Progenitor cell of endocrine pancreas (in vitro differentiated cells): ENCODE data around the gene POLR2L. TPM values are rescaled to one million over a fixed set of nuclear protein-coding genes. Genes with fewer than 3 reads are reported as not detected.

Experiments
- DNase-seq: peaks from one replicate; pipeline ENCODE4 v3.0.0; 2021; ENCODE audit warnings: low spot score; ENCODE audit not compliant: unreplicated experiment
- H3K27ac Mint-ChIP-seq: 2 replicates; pipeline ENCODE4 v1.8.0; 2021; ENCODE audit warnings: mild to moderate bottlenecking, moderate library complexity, mixed read lengths
- H3K27me3 Mint-ChIP-seq: 2 replicates; pipeline ENCODE4 v1.8.0; 2021; ENCODE audit warnings: mixed read lengths
- H3K36me3 Mint-ChIP-seq: 2 replicates; pipeline ENCODE4 v1.8.0; 2022; ENCODE audit warnings: mixed read lengths; ENCODE audit not compliant: insufficient read depth
- H3K4me1 Mint-ChIP-seq: 2 replicates; pipeline ENCODE4 v1.8.0; 2021; ENCODE audit warnings: low read depth, mixed read lengths
- H3K4me3 Mint-ChIP-seq: 2 replicates; pipeline ENCODE4 v1.8.0; 2021; ENCODE audit warnings: low read depth, mild to moderate bottlenecking, moderate library complexity, mixed read lengths
- H3K9me3 Mint-ChIP-seq: 2 replicates; pipeline ENCODE4 v1.8.0; 2021; ENCODE audit warnings: low read depth, mixed read lengths
- total RNA-seq: library from RNA; stranded (reverse); gene quantifications from 2 replicates; pipeline ENCODE4 v1.2.1, GENCODE V29; 2021
- TF ChIP-seq, protein P1 (sequence below): fragments of 200-600 bp; sonication (generic); IDR thresholded peaks from one replicate; pipeline ENCODE4 v1.5.0; 2021; ENCODE audit warnings: antibody characterized with exemption, mild to moderate bottlenecking; ENCODE audit not compliant: unreplicated experiment

Gene POLR2L
- total RNA-seq, 1 donor from 2014 or later, result 97.9 TPM

DNA sequence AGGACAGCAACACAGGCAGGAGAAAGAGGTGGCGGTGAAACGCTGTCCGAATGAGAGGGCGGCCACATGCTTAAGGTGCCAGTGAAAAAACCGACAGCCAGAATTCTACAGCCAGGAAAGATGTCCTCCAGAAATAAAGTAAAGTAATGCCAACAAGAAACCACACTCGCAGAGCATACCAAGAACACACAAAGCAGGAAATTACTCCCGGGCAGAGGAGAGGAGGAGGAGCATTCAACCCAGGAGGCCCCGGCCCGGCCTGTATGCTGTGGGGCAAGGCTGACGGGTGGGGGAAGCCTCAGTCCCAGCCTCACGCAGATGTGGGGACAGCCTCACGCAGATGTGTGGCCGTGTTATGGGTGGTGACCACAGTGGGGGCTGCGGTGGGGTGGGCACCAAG lies 40.3 kb upstream of the POLR2L start:
- Mint-ChIP-seq H3K36me3 (peaks cover 14% of the 10 kb centered on the region), H3K9me3 (no peaks in the 10 kb centered on the region), H3K4me1 (no peaks in the 10 kb centered on the region), H3K4me3 (no peak overlapping the region), H3K27ac (no peak overlapping the region), H3K27me3 (no peaks in the 10 kb centered on the region)
- DNase-seq, result no peak
- TF ChIP-seq, protein P1, sequence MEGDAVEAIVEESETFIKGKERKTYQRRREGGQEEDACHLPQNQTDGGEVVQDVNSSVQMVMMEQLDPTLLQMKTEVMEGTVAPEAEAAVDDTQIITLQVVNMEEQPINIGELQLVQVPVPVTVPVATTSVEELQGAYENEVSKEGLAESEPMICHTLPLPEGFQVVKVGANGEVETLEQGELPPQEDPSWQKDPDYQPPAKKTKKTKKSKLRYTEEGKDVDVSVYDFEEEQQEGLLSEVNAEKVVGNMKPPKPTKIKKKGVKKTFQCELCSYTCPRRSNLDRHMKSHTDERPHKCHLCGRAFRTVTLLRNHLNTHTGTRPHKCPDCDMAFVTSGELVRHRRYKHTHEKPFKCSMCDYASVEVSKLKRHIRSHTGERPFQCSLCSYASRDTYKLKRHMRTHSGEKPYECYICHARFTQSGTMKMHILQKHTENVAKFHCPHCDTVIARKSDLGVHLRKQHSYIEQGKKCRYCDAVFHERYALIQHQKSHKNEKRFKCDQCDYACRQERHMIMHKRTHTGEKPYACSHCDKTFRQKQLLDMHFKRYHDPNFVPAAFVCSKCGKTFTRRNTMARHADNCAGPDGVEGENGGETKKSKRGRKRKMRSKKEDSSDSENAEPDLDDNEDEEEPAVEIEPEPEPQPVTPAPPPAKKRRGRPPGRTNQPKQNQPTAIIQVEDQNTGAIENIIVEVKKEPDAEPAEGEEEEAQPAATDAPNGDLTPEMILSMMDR, result no peak

DNA sequence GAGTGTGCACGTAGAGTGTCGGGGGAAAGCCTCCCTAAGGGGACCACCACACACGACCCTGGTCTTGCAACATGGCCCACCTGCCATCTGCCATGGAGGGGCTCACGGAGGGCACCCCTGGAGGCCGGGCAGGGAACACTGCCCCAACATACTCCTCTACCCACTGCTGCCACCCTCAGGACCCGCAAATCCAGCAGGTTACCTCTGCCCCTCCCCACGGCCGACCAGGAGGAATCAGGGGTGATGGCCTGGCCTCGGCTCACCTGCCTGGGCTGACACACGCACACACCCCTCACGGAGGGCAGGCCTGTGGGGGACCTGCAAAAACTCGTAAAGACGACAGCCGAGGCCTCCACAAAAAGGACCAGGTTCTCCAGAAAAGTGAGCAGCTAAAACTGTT lies 38.1 kb upstream of the POLR2L start:
- TF ChIP-seq, protein P1, result no peak
- peaks cover 12% of the 10 kb centered on the region for H3K36me3 Mint-ChIP-seq
- no peaks in the 10 kb centered on the region for H3K4me1 Mint-ChIP-seq
- no peak for DNase-seq
- no peaks in the 10 kb centered on the region for H3K27me3 Mint-ChIP-seq
- H3K27ac Mint-ChIP-seq, result no peak overlapping the region
- no peak overlapping the region for H3K4me3 Mint-ChIP-seq
- H3K9me3 Mint-ChIP-seq, result no peaks in the 10 kb centered on the region

DNA sequence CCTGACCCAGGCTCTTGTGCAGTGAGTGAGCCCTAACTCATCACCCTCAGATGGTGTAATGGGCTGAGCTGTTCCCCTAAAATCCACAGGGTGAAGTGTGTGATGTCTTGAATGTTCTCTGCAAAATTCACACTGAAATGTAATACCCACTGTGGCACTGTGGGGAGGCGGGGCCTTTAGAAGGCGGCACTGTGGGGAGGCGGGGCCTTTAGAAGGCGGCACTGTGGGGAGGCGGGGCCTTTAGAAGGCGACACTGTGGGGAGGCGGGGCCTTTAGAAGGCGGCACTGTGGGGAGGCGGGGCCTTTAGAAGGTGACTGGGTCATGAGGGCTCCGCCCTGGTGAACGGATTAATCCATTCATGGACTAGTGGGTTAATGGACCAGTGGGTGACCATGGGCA lies 35.2 kb upstream of the POLR2L start:
- no peak for DNase-seq
- no peaks in the 10 kb centered on the region for H3K4me1 Mint-ChIP-seq
- H3K9me3 Mint-ChIP-seq, result no peaks in the 10 kb centered on the region
- no peak overlapping the region for H3K4me3 Mint-ChIP-seq
- TF ChIP-seq, protein P1, result no peak
- no peak overlapping the region for H3K27ac Mint-ChIP-seq
- no peaks in the 10 kb centered on the region for H3K27me3 Mint-ChIP-seq
- H3K36me3 Mint-ChIP-seq, result peaks cover 14% of the 10 kb centered on the region

DNA sequence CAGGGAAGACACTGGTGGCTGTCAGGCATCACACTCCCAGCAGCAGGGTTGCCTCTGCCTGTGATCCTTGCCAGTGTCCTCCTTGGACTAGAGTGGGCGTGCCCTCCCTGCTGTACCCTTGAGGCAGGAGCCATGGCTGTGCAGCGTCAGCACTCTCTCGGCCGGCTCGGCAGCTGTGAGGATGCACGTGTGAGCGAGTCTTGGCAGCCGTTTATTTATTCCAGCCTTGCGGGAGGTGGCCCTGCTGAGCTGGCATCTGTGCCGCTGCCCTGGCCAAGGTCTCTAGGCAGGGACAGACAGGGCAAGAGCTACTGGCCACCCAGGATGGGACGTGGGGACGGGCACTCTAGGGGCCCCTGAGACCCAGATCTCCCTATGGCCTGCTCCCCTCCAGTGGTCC lies 34.2 kb upstream of the POLR2L start:
- Mint-ChIP-seq H3K27ac (no peak overlapping the region), H3K4me1 (no peaks in the 10 kb centered on the region), H3K27me3 (no peaks in the 10 kb centered on the region), H3K36me3 (peaks cover 10% of the 10 kb centered on the region), H3K4me3 (no peak overlapping the region), H3K9me3 (no peaks in the 10 kb centered on the region)
- TF ChIP-seq, protein P1, result no peak
- no peak for DNase-seq

DNA sequence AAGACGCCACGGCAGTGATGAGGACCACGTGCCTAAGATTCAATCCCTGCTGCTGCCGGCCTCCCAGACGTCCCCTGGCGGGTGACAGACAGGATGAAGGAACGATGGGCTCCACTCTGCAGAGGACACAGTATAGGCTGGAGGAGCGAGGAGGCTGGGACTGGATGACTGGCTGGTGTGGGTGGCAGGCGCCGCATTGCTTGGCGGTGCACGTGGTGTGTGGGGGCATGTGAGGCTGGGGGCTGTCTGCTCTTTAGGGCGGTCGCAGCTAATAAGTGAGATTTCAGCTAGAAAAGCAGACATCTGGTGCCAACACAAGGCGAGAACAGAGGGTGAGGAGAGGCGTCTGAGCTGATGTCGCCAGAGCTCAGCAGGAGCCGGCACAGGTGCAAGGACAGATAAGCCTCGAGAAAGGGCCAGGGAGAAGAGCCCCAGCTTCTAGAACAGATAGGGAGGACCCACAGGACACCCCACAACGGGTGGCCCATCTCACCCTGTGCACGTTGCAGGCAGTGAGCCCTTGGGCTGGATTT lies 33.5 kb upstream of the POLR2L start:
- TF ChIP-seq, protein P1, result no peak
- peak overlapping the region; percentile 80 for H3K27ac Mint-ChIP-seq
- no peaks in the 10 kb centered on the region for H3K9me3 Mint-ChIP-seq
- H3K27me3 Mint-ChIP-seq, result no peaks in the 10 kb centered on the region
- no peak overlapping the region for H3K4me3 Mint-ChIP-seq
- DNase-seq, result no peak
- H3K4me1 Mint-ChIP-seq, result no peaks in the 10 kb centered on the region
- peaks cover 10% of the 10 kb centered on the region for H3K36me3 Mint-ChIP-seq
